Neural crest cell (in vitro differentiated cells): ENCODE results near the gene IL1F10. TPM values are rescaled to one million over a fixed set of nuclear protein-coding genes. Genes with fewer than 3 reads are reported as not detected.

Source experiments
- DNase-seq: peaks from one replicate; pipeline ENCODE4 v3.0.0; 2021; ENCODE audit warnings: low read depth, mixed read lengths, low spot score
- H3K27ac Mint-ChIP-seq: one replicate; pipeline ENCODE4 v1.8.0; 2021; ENCODE audit warnings: mild to moderate bottlenecking, mixed read lengths; ENCODE audit not compliant: unreplicated experiment
- H3K27me3 Mint-ChIP-seq: 2 replicates; pipeline ENCODE4 v1.8.0; 2021; ENCODE audit warnings: low read depth, mild to moderate bottlenecking, mixed read lengths
- H3K36me3 Mint-ChIP-seq: 2 replicates; pipeline ENCODE4 v1.8.0; 2021; ENCODE audit warnings: low read depth, mild to moderate bottlenecking, mixed read lengths
- H3K4me1 Mint-ChIP-seq: 2 replicates; pipeline ENCODE4 v1.8.0; 2021; ENCODE audit warnings: mixed read lengths
- H3K4me3 Mint-ChIP-seq: one replicate; pipeline ENCODE4 v1.8.0; 2021; ENCODE audit warnings: mild to moderate bottlenecking, mixed read lengths
- H3K9me3 Mint-ChIP-seq: 2 replicates; pipeline ENCODE4 v1.8.0; 2021; ENCODE audit warnings: mixed read lengths
- CTCF ChIP-seq: fragments of 200-600 bp; sonication (generic); conservative IDR thresholded peaks from 2 replicates; pipeline ENCODE4 v1.5.0; 2021; ENCODE audit warnings: antibody characterized with exemption, mild to moderate bottlenecking
- total RNA-seq: library from RNA; stranded (reverse); gene quantifications from 2 replicates; pipeline ENCODE4 v1.2.1, GENCODE V29; 2021

IL1F10 gene
- total RNA-seq, 1 donor from 2014 or later = not detected

GRCh38 chr2:113028112-113028511, 39.7 kb upstream of the IL1F10 start:
- DNase-seq = no peak
- H3K9me3 Mint-ChIP-seq = no peaks in the 10 kb centered on the region
- H3K27me3 Mint-ChIP-seq = peaks cover 83% of the 10 kb centered on the region
- no peak overlapping the region for H3K4me3 Mint-ChIP-seq
- H3K36me3 Mint-ChIP-seq = no peaks in the 10 kb centered on the region
- no peak overlapping the region for H3K27ac Mint-ChIP-seq
- no peak for TF ChIP-seq CTCF
- H3K4me1 Mint-ChIP-seq = no peaks in the 10 kb centered on the region

GRCh38 chr2:113032737-113033136, 35.0 kb upstream of the IL1F10 start:
- H3K4me1 Mint-ChIP-seq = no peaks in the 10 kb centered on the region
- H3K9me3 Mint-ChIP-seq = no peaks in the 10 kb centered on the region
- TF ChIP-seq CTCF = no peak
- H3K4me3 Mint-ChIP-seq = no peak overlapping the region
- DNase-seq = no peak
- H3K36me3 Mint-ChIP-seq = no peaks in the 10 kb centered on the region
- H3K27me3 Mint-ChIP-seq = peaks cover 44% of the 10 kb centered on the region
- no peak overlapping the region for H3K27ac Mint-ChIP-seq

GRCh38 chr2:113034016-113034415, 33.8 kb upstream of the IL1F10 start:
- Mint-ChIP-seq H3K4me1 (no peaks in the 10 kb centered on the region), H3K4me3 (no peak overlapping the region), H3K36me3 (no peaks in the 10 kb centered on the region), H3K9me3 (no peaks in the 10 kb centered on the region), H3K27me3 (peaks cover 37% of the 10 kb centered on the region), H3K27ac (no peak overlapping the region)
- DNase-seq = no peak
- TF ChIP-seq CTCF = no peak

GRCh38 chr2:113036763-113037162, 31.0 kb upstream of the IL1F10 start:
- TF ChIP-seq CTCF = no peak
- Mint-ChIP-seq H3K4me3 (no peak overlapping the region), H3K27ac (no peak overlapping the region), H3K4me1 (no peaks in the 10 kb centered on the region), H3K9me3 (no peaks in the 10 kb centered on the region), H3K36me3 (no peaks in the 10 kb centered on the region), H3K27me3 (peaks cover 35% of the 10 kb centered on the region)
- no peak for DNase-seq

- Mint-ChIP-seq H3K36me3 (no peaks in the 10 kb centered on the region), H3K27ac (no peak overlapping the region), H3K4me1 (no peaks in the 10 kb centered on the region), H3K9me3 (peaks cover 3% of the 10 kb centered on the region), H3K27me3 (peaks cover 39% of the 10 kb centered on the region), H3K4me3 (no peak overlapping the region)
- DNase-seq = no peak
- TF ChIP-seq CTCF = no peak
These were observed 29.5 kb upstream of the IL1F10 start for GRCh38 chr2:113038291-113038690.

- no peak for DNase-seq
- TF ChIP-seq CTCF = no peak
- H3K27ac Mint-ChIP-seq = no peak overlapping the region
- H3K4me3 Mint-ChIP-seq = no peak overlapping the region
- peaks cover 3% of the 10 kb centered on the region for H3K9me3 Mint-ChIP-seq
- H3K27me3 Mint-ChIP-seq = peaks cover 41% of the 10 kb centered on the region
- H3K36me3 Mint-ChIP-seq = no peaks in the 10 kb centered on the region
- no peaks in the 10 kb centered on the region for H3K4me1 Mint-ChIP-seq
These were observed 28.6 kb upstream of the IL1F10 start for GRCh38 chr2:113039158-113039557.
